IPS-18a (cell line): Measurements from ENCODE around the gene NEK6.

Source experiments
- H3K27ac ChIP-seq: one replicate; pipeline ENCODE4 v1.5.1; 2013; ENCODE audit warnings: low read length
- H3K27me3 ChIP-seq: one replicate; pipeline ENCODE4 v1.6.1; 2013; ENCODE audit warnings: mild to moderate bottlenecking, low read length; ENCODE audit not compliant: control insufficient read depth, insufficient read depth
- H3K36me3 ChIP-seq: one replicate; pipeline ENCODE4 v1.6.1; 2013; ENCODE audit warnings: low read depth, low read length; ENCODE audit not compliant: control insufficient read depth
- H3K4me1 ChIP-seq: one replicate; pipeline ENCODE4 v1.6.1; 2013; ENCODE audit warnings: low read depth, low read length; ENCODE audit not compliant: control insufficient read depth
- H3K4me3 ChIP-seq: one replicate; pipeline ENCODE4 v1.5.1; 2013; ENCODE audit warnings: low read length
- H3K9ac ChIP-seq: one replicate; pipeline ENCODE4 v1.6.1; 2013; ENCODE audit warnings: mild to moderate bottlenecking, low read length, moderate library complexity
- H3K9me3 ChIP-seq: one replicate; pipeline ENCODE4 v1.6.1; 2013; ENCODE audit warnings: low read depth, low read length; ENCODE audit not compliant: control insufficient read depth

NEK6 gene

DNA sequence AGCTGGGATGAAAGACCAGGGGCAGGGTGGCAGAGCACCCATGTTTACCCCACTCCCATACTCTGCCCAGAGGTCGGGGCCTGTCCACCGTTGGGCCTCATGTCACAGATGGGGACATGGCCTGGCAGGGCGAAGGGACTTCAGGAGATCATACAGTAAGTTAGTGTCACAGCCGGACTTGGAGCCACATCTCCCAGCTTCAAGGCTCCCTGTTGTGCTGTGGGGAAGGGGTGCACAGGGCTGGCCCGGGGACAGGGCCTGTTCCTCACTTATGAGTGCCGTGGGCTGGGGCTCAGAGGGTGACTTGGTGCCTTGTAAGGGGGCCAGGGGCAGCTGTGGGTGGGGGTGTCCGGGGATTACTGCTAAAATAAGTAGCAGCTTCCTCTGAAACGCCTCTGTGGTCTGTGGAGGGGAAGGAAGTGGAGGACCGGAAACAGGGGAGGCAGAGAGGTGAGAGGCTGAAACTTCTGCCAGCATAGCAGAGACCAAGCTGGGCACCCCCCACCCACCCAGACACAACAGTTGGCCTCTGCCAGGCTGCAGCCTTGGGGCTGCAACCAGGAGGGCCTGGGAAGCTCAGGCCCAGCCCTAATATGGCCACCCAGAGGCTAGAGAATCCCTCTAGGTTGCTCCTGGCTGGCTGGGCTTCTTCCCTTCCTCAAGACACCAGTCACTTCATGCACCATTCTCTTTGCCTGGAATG is 41.1 kb upstream of the NEK6 start:
- H3K27ac ChIP-seq, result no peak overlapping the region
- no peak overlapping the region for H3K4me3 ChIP-seq
- no peaks in the 10 kb centered on the region for H3K4me1 ChIP-seq

GRCh38 chr9:124217836-124218437 is 39.8 kb upstream of the NEK6 start:
- Histone ChIP-seq H3K4me1 (no peaks in the 10 kb centered on the region), H3K9ac (no peak overlapping the region), H3K27ac (no peak overlapping the region)

More for the DNA sequence above, 41.1 kb upstream of the NEK6 start:
- H3K27me3 ChIP-seq, result no peaks in the 10 kb centered on the region
- no peak overlapping the region for H3K9ac ChIP-seq
- H3K9me3 ChIP-seq, result no peaks in the 10 kb centered on the region
- H3K36me3 ChIP-seq, result no peaks in the 10 kb centered on the region

GRCh38 chr9:124218438-124218982 is 39.2 kb upstream of the NEK6 start:
- no peaks in the 10 kb centered on the region for H3K4me1 ChIP-seq
- H3K27me3 ChIP-seq, result no peaks in the 10 kb centered on the region
- H3K9ac ChIP-seq, result no peak overlapping the region
- no peaks in the 10 kb centered on the region for H3K36me3 ChIP-seq
- H3K27ac ChIP-seq, result no peak overlapping the region
- no peaks in the 10 kb centered on the region for H3K9me3 ChIP-seq
- no peak overlapping the region for H3K4me3 ChIP-seq

More at GRCh38 chr9:124217836-124218437, 39.8 kb upstream of the NEK6 start:
- no peaks in the 10 kb centered on the region for H3K27me3 ChIP-seq
- no peak overlapping the region for H3K4me3 ChIP-seq
- no peaks in the 10 kb centered on the region for H3K36me3 ChIP-seq
- H3K9me3 ChIP-seq, result no peaks in the 10 kb centered on the region

DNA sequence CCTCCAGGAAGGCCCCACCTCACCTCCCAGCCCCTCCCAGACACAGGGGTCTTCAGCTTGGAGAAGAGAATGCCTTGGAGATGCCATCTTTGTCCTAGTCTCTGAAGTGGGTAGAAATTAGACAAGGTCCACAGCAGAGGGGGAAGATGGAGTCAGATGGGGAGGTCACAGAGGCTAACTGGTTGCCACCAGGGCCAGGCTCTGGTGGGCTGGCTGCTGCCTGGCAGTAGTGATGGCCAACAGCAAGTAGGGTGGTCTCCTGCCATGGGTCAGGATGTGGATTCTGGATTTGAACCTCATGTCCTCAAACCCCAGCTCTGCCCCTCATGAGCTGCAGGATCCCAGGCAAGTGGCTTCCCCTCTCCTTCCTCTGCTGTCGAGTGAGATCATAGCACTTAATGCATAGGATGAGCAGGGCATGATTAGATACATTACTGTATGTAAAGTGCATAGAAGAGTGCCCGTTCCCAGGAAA is 38.7 kb upstream of the NEK6 start:
- no peaks in the 10 kb centered on the region for H3K27me3 ChIP-seq
- H3K9ac ChIP-seq, result no peak overlapping the region
- no peak overlapping the region for H3K4me3 ChIP-seq
- no peak overlapping the region for H3K27ac ChIP-seq
- H3K36me3 ChIP-seq, result no peaks in the 10 kb centered on the region
- no peaks in the 10 kb centered on the region for H3K4me1 ChIP-seq
- H3K9me3 ChIP-seq, result no peaks in the 10 kb centered on the region

DNA sequence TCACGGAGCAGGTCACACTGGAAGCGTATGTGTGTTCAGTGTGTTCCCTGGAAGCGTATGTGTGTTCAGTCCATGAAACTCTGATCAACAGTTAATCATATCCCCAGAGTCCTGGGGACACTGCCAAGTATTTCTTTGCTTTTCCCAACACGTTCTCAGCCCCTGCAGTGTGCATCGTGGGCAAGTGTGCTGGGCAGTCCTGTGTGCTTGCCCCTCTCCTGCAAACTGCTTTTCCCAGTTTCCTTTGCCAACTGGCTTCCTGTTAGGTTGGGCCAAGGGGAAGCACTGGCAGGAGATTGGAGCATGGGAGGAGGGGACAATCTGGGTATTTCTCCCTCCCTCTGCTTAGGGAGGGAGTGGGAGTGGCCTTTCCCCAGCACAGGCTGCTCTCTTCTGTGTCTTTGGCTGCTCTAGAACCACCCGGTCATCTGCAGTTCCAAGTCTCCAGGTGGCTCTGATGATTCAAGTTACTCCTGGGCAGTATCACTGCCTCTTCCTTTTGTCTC is 36.8 kb upstream of the NEK6 start:
- Histone ChIP-seq H3K36me3 (no peaks in the 10 kb centered on the region), H3K27me3 (no peaks in the 10 kb centered on the region), H3K4me1 (no peaks in the 10 kb centered on the region), H3K4me3 (no peak overlapping the region), H3K9ac (no peak overlapping the region), H3K9me3 (no peaks in the 10 kb centered on the region), H3K27ac (no peak overlapping the region)

- H3K36me3 ChIP-seq, result no peaks in the 10 kb centered on the region
- H3K27ac ChIP-seq, result no peak overlapping the region
- H3K9ac ChIP-seq, result no peak overlapping the region
- H3K9me3 ChIP-seq, result no peaks in the 10 kb centered on the region
- no peaks in the 10 kb centered on the region for H3K4me1 ChIP-seq
- no peaks in the 10 kb centered on the region for H3K27me3 ChIP-seq
- no peak overlapping the region for H3K4me3 ChIP-seq
Measured at GRCh38 chr9:124221676-124222075, 36.1 kb upstream of the NEK6 start.

DNA sequence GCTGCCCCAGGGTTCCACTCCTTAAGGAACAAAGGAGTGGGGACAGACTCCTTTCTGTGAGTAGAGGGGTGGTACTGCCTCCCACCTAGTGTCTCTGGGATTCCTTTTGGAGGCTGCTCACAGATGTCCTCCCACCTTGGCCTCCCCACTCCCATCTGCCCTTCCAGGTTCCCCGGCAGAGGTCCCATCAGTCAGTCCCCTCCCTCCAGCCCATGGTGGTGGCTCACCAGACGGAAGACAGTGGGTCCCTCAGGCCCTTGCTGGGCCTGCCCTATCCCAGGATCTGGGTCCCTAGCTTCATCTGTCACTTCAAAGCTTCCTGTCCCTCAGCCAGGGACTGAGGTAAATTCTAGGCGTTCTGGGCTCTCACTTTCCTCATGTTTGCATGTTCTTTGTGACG is 35.6 kb upstream of the NEK6 start:
- Histone ChIP-seq H3K36me3 (no peaks in the 10 kb centered on the region), H3K4me3 (no peak overlapping the region), H3K4me1 (no peaks in the 10 kb centered on the region), H3K9ac (no peak overlapping the region), H3K27me3 (no peaks in the 10 kb centered on the region), H3K27ac (no peak overlapping the region), H3K9me3 (no peaks in the 10 kb centered on the region)

DNA sequence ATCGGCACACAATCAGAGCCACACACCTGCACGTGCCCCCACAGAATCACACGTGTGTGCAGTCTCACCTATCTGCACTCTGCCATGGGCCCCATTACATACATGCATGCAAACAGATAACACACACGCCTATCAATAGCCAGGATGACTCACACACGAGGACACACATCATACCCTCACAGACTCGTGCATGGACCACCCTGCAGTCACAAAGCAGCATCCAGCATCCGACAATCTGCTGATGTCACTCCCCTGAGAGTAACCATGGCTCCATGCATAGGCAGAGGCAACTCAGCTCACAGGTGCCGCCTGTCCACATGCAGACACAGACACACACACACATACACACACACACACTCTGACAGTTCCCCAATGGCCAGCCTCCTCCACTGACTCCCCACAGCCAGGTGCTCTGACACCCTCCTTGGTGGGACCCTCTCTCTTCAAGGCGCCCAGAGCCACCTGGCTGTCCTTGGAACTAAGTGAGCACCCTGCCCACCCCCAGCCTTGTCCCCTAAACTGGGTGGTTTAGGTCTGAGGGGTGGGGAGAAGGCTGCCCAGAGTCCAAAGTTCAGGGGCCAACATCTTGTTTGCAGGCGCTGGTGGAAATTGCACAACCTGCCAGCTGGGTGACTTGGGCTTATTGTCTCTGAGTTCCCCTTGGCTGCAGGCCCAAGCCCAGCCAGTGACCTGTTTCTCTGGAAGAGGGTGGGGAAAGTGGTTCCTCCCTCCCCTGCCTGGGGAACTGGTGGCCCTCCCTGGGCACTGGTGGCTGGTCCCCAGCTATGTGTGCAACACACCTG is 34.6 kb upstream of the NEK6 start:
- Histone ChIP-seq H3K27me3 (no peaks in the 10 kb centered on the region), H3K4me1 (no peaks in the 10 kb centered on the region), H3K9me3 (no peaks in the 10 kb centered on the region), H3K9ac (no peak overlapping the region), H3K27ac (no peak overlapping the region), H3K36me3 (no peaks in the 10 kb centered on the region), H3K4me3 (no peak overlapping the region)

- Histone ChIP-seq H3K9ac (no peak overlapping the region), H3K36me3 (no peaks in the 10 kb centered on the region), H3K27ac (no peak overlapping the region), H3K4me1 (no peaks in the 10 kb centered on the region), H3K9me3 (no peaks in the 10 kb centered on the region), H3K4me3 (no peak overlapping the region), H3K27me3 (no peaks in the 10 kb centered on the region)
Measured at GRCh38 chr9:124225945-124226344, 31.8 kb upstream of the NEK6 start.

GRCh38 chr9:124228516-124228915 is 29.2 kb upstream of the NEK6 start:
- H3K4me3 ChIP-seq, result no peak overlapping the region
- no peak overlapping the region for H3K9ac ChIP-seq
- H3K9me3 ChIP-seq, result no peaks in the 10 kb centered on the region
- no peaks in the 10 kb centered on the region for H3K27me3 ChIP-seq
- no peaks in the 10 kb centered on the region for H3K4me1 ChIP-seq
- H3K36me3 ChIP-seq, result no peaks in the 10 kb centered on the region
- no peak overlapping the region for H3K27ac ChIP-seq

- no peak overlapping the region for H3K9ac ChIP-seq
- H3K4me1 ChIP-seq, result no peaks in the 10 kb centered on the region
- H3K27ac ChIP-seq, result no peak overlapping the region
- no peak overlapping the region for H3K4me3 ChIP-seq
- H3K36me3 ChIP-seq, result no peaks in the 10 kb centered on the region
- H3K27me3 ChIP-seq, result no peaks in the 10 kb centered on the region
- H3K9me3 ChIP-seq, result no peaks in the 10 kb centered on the region
Measured at GRCh38 chr9:124231095-124231737, 26.5 kb upstream of the NEK6 start.
